Muscle layer of colon (tissue), 2 donors: ENCODE data around the gene BEND7.

Source experiments
- H3K27ac ChIP-seq: one replicate; pipeline ENCODE4 v1.7.0; 2013; ENCODE audit warnings: low read depth, mild to moderate bottlenecking, low read length, moderate library complexity
- H3K27me3 ChIP-seq, 2 donors: one replicate each; pipeline ENCODE4 v1.7.0; 2013; ENCODE audit warnings: low read length in 2 of 2, mild to moderate bottlenecking in 2 of 2; ENCODE audit not compliant: insufficient read depth in 2 of 2, control insufficient read depth in 1 of 2
- H3K36me3 ChIP-seq: one replicate; pipeline ENCODE4 v1.7.0; 2013; ENCODE audit warnings: mild to moderate bottlenecking, low read length; ENCODE audit not compliant: insufficient read depth
- H3K4me1 ChIP-seq: one replicate; pipeline ENCODE4 v1.7.0; 2013; ENCODE audit warnings: mild to moderate bottlenecking, low read length; ENCODE audit not compliant: insufficient read depth
- H3K4me3 ChIP-seq, 2 donors: one replicate each; pipeline ENCODE4 v1.7.0; 2013; ENCODE audit warnings: low read length in 2 of 2, low read depth in 1 of 2, mild to moderate bottlenecking in 1 of 2, moderate library complexity in 1 of 2
- H3K9ac ChIP-seq: one replicate; pipeline ENCODE4 v1.7.0; 2013; ENCODE audit warnings: low read length
- H3K9me3 ChIP-seq: one replicate; pipeline ENCODE4 v1.7.0; 2013; ENCODE audit warnings: mild to moderate bottlenecking, low read length
- donor health status: abdominal sarcoma.
- donor health status: Adenocarcinoma of cecum.

The BEND7 gene

DNA sequence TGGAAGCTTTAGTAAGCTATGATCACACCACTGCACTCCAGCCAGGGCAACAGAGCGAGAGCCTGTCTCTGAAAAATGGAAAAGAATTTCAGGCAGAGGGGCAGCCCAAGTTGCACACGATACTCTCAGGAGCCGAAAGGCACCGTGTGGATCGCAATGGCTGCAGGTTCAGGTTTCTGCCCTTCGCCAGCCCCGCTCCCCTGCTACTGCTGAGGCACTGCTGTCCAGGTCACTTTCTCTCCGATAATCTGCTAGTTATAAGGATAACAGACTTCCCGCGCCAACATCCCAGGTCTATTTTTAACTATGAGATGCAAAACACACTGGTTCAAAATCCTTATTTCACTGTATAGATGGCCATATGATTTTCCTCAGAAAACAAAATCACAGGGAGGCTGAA, 11.1 kb downstream of the BEND7 start:
- peak overlapping the region in 1 of 2 donors; percentile 22 for H3K4me3 ChIP-seq
- no peaks in the 10 kb centered on the region for H3K9me3 ChIP-seq
- H3K27ac ChIP-seq, result no peak overlapping the region
- no peaks in the 10 kb centered on the region for H3K27me3 ChIP-seq
- H3K4me1 ChIP-seq, result peaks cover 19% of the 10 kb centered on the region
- no peaks in the 10 kb centered on the region for H3K36me3 ChIP-seq
- H3K9ac ChIP-seq, result no peak overlapping the region

DNA sequence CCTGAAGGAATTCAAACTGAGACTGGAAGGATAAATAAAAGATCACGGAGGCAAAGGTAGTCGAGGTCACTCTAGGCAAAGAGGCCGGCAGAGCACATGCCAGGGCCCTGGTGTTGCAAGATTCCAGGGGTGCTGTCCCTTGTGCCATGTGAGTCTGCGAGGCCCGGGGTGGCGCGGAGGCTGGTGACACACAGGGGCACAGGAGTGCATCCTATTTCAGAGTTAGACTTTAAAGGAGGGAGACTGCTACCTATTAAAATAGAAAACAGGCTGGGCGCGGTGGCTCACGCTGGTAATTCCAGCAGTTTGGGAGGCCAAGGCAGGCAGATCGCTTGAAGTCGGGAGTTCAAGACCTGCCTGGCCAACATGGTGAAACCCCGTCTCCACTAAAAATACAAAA, 12.6 kb downstream of the BEND7 start:
- H3K27me3 ChIP-seq, result no peaks in the 10 kb centered on the region
- H3K27ac ChIP-seq, result no peak overlapping the region
- H3K36me3 ChIP-seq, result no peaks in the 10 kb centered on the region
- H3K9me3 ChIP-seq, result no peaks in the 10 kb centered on the region
- no peak overlapping the region for H3K4me3 ChIP-seq
- H3K4me1 ChIP-seq, result peaks cover 16% of the 10 kb centered on the region
- no peak overlapping the region for H3K9ac ChIP-seq

DNA sequence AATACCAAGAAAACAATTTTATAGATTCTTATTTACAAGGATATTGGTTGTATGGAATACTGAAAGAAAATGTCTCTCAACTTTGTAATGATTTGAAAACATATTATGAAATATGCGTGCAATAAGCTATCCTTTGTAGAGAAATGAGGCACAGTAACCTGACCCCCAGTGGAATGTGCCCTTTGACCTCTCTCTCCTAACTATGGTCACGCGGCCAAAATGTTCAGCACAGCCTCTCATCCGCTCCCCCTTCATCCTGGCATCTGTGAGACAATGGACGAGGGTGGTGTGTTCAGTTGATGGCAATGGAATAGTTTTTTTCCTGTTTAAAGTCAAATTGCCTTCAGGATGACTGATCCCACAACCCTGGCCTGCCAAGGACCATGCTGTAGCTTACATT, 13.3 kb downstream of the BEND7 start:
- Histone ChIP-seq H3K4me1 (peaks cover 15% of the 10 kb centered on the region), H3K4me3 (no peak overlapping the region), H3K27me3 (no peaks in the 10 kb centered on the region), H3K9ac (no peak overlapping the region), H3K36me3 (no peaks in the 10 kb centered on the region), H3K27ac (no peak overlapping the region), H3K9me3 (no peaks in the 10 kb centered on the region)

DNA sequence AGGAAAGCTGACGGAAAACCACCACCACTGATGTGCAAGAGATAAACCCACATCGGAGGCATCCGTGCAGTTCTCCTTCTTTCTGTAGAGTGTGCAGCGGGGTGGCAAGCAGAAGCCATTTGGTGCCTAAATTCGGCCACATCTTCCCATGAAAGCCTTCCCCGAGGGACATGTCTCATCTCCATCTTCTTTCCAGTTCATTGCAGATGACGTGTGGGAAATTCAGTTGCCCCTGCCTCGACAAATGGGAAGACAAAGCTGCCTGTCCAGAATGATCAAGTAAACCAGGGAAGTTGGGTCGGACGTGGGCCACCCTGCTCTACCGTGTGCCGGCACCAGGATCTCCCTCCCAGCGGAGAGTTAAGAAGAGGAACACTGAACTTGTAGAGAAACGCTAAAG, 14.5 kb downstream of the BEND7 start:
- H3K4me3 ChIP-seq, result no peak overlapping the region
- H3K9me3 ChIP-seq, result no peaks in the 10 kb centered on the region

DNA sequence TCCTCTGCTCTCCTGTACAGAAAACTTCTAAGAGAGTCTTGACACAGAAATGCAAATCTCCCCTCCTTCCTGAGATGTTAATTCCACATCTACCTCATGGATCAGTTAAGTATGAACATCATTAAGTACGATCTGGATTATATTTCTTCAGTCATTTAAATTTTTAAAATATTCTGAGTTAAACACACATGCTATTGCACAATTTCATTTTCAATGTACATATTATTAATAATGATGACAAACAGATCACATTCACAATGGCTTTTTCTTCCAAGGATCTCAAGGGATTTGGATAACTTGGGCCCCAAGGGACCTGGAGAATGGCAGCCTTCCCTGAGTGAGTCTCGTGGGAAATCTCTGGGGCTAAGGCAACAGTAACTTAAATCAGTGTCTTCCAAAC, 16.2 kb downstream of the BEND7 start:
- Histone ChIP-seq H3K4me1 (peaks cover 1% of the 10 kb centered on the region), H3K27ac (no peak overlapping the region), H3K4me3 (no peak overlapping the region), H3K9ac (no peak overlapping the region), H3K36me3 (no peaks in the 10 kb centered on the region), H3K9me3 (no peaks in the 10 kb centered on the region), H3K27me3 (no peaks in the 10 kb centered on the region)

More for the DNA sequence above, 14.5 kb downstream of the BEND7 start:
- no peaks in the 10 kb centered on the region for H3K27me3 ChIP-seq
- H3K27ac ChIP-seq, result no peak overlapping the region
- no peaks in the 10 kb centered on the region for H3K36me3 ChIP-seq
- no peak overlapping the region for H3K9ac ChIP-seq
- peaks cover 15% of the 10 kb centered on the region for H3K4me1 ChIP-seq

DNA sequence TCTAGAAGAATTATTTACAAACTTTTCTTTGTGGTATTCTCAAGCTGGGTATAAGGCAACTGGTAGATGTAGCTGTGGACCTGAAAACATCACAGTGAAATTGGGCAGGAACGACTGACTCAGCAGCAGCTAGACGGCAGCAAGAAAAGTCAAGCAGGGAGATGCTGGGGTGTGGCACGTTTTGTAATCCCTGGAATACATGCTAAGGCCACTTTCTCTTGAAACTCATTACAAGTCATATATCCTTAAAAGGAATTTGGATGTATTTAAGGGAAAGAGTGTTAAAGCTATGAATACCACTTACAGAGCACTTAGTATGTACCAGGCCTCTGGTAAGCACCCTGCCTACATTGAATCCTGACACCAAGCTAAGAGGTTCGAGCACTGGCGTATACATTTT, 17.4 kb downstream of the BEND7 start:
- Histone ChIP-seq H3K27me3 (no peaks in the 10 kb centered on the region), H3K9ac (no peak overlapping the region), H3K4me3 (no peak overlapping the region), H3K36me3 (no peaks in the 10 kb centered on the region), H3K4me1 (no peaks in the 10 kb centered on the region), H3K9me3 (no peaks in the 10 kb centered on the region), H3K27ac (no peak overlapping the region)

DNA sequence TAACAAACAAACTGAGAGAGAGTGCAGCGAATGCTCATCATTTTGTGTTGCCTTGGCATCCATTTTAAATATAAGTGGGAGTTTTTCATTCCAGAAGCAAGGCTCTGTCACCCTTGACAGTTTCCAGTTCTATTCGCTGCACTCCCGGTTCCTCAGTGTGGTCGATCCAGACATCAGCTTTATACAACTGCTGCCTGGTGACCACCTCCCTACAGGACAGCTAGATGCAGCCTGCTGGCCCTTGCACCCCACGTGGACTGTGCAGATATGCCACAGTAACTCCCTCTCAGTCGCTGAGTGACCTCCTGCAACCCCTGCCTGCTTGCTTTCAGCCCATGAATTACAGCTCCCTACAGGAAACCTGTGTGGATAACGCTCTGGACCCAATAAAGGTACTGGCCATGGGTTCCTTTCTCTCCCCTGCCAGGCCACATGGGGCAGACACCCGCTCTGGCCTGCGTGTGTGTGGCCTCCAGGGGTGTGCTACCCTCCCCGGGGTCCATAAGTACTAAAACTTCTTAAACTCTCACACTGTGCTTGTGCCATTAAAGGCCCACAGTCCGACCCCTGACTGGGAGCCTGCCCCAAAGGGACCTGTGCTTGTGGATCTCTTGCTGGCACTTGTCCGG, 23.6 kb downstream of the BEND7 start:
- H3K27ac ChIP-seq, result peak overlapping the region; percentile 30
- no peak overlapping the region for H3K4me3 ChIP-seq
- H3K9me3 ChIP-seq, result no peaks in the 10 kb centered on the region
- peaks cover 26% of the 10 kb centered on the region for H3K4me1 ChIP-seq
- H3K27me3 ChIP-seq, result no peaks in the 10 kb centered on the region
- H3K9ac ChIP-seq, result no peak overlapping the region
- H3K36me3 ChIP-seq, result no peaks in the 10 kb centered on the region

DNA sequence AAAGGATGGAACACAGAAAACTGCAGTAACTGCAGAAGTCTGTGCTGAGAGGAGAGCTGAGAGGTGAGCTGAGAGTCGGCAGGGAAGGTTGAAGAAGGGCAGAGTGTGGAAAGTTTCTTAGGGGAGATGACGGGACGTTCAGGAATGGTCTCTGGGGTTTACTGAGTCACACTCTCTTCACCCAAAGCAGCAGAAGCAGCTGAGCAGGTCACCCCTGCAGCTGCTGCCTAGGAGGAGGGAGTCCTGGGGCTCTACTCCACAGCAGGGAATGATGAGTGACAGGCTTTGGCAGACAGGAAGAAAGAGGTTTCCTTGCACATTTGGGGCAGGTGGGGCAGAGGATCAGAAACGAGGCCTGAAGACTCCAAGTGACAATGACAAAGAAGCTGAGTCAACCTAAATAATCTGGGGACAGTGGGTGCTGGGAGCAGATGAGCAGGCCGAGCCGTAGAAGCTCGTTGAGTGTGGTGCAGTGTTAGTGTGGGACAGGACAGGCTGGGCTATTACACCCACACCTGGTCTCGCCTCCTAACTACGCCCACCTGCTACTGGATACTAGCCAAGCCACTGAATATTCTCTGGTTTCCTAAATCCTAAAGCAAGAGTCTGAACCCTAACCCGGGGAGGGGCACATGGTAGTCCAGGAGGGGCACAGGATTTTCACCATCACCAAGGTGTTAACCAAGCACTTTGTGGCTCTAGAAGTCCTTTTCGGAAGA, 24.9 kb downstream of the BEND7 start:
- Histone ChIP-seq H3K27me3 (no peaks in the 10 kb centered on the region), H3K36me3 (peaks cover under 1% of the 10 kb centered on the region), H3K27ac (no peak overlapping the region), H3K9me3 (no peaks in the 10 kb centered on the region), H3K4me1 (peaks cover 26% of the 10 kb centered on the region), H3K9ac (no peak overlapping the region), H3K4me3 (no peak overlapping the region)

DNA sequence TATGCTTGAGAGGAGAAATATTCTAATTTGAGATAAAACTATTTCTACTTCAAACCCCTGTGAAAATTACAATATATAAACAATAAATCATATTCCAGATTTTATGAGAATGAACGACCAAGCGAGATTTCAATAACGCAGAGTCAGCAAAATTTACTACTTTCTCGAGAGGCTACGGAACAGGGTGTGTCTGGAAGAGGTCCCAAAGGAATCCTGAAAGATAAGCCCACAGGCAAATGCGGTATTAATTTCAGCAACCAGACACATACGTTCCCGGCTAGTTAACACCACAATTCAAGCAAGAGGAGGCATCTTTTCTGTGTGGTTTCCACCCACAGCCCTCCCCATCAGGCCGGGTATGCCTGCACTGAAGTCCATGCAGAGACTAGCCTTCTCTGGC, 26.4 kb downstream of the BEND7 start:
- Histone ChIP-seq H3K36me3 (peaks cover 9% of the 10 kb centered on the region), H3K4me1 (peaks cover 26% of the 10 kb centered on the region), H3K4me3 (no peak overlapping the region), H3K9me3 (no peaks in the 10 kb centered on the region), H3K27ac (no peak overlapping the region), H3K9ac (no peak overlapping the region), H3K27me3 (no peaks in the 10 kb centered on the region)

DNA sequence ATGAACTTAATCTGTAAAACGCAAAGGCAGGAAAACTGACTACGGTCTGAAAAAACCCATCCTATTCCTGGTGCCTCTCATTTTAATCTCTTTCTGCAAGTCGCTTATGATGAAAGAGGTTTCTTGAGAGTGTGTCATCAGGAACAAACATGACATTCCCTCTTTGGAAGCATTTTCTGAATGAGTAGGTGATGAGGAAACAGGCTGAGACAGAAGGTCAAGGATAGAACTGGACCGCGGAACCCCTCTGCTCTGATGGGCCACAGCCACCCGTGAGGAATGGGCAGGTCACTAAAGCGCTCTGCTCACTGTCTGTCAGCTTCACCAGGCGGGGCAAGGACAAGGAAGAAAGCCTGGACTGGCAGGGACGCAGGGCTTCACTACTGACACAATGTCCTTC, 28.6 kb downstream of the BEND7 start:
- Histone ChIP-seq H3K27me3 (no peaks in the 10 kb centered on the region), H3K4me3 (no peak overlapping the region)

DNA sequence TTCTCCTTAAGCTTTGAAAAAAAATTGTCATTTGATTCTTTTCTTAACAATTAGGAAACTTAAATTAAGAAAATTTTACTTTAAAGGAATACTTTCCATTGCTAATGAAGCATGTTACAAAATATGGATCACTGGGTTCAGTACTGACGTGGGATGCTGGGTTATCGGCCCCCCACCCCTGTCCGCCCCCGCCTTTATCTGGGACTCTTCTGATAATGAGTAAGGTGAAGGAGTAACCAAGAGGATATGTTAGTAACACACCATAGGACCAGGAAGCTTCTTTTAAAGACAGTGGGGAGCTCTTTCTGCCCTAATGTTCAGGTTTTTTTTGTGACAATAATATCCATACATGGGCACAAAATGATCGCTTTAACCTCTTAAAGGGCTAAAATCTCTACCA, 29.7 kb downstream of the BEND7 start:
- no peaks in the 10 kb centered on the region for H3K9me3 ChIP-seq

More for the DNA sequence above, 28.6 kb downstream of the BEND7 start:
- Histone ChIP-seq H3K4me1 (peaks cover 17% of the 10 kb centered on the region), H3K36me3 (peaks cover 21% of the 10 kb centered on the region), H3K9ac (no peak overlapping the region), H3K27ac (no peak overlapping the region), H3K9me3 (no peaks in the 10 kb centered on the region)

DNA sequence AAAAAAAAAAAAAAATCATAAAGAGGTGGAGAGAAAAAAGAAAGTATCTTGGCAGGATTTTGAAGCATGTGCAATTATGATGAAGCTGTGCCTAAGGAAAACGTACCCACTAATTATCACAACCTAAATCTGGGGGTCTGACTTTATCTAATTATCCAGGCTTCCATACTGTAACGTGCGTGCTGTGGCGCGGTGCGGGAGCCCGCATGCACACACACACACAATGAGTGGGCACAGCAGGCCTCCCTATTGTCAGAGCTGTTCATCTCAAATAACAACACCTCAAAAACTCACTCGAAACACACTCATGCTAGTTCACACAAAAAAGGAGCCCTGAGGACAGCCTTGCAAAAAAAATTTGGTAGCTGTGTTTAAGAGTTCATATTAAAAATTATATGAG, 31.9 kb downstream of the BEND7 start:
- Histone ChIP-seq H3K27ac (no peak overlapping the region), H3K36me3 (peaks cover 28% of the 10 kb centered on the region), H3K9me3 (no peaks in the 10 kb centered on the region)

More for the DNA sequence above, 29.7 kb downstream of the BEND7 start:
- no peak overlapping the region for H3K4me3 ChIP-seq
- no peaks in the 10 kb centered on the region for H3K27me3 ChIP-seq
- no peak overlapping the region for H3K27ac ChIP-seq
- no peak overlapping the region for H3K9ac ChIP-seq
- H3K36me3 ChIP-seq, result peaks cover 24% of the 10 kb centered on the region
- peaks cover 7% of the 10 kb centered on the region for H3K4me1 ChIP-seq

More for the DNA sequence above, 31.9 kb downstream of the BEND7 start:
- Histone ChIP-seq H3K4me1 (no peaks in the 10 kb centered on the region), H3K27me3 (no peaks in the 10 kb centered on the region), H3K4me3 (no peak overlapping the region), H3K9ac (no peak overlapping the region)
